HL-60 (cell line): Measurements from ENCODE around the gene MYLK3.

Experiments
- DNase-seq, 2 experiments: peaks; one replicate each; pipeline ENCODE4 v3.0.0-alpha.2; 2010 to 2020; ENCODE audit warnings: low read depth in 1 of 2, low spot score in 1 of 2
- H3K27ac ChIP-seq: fragments of 250-450 bp; sonication (Bioruptor Pico); replicated peaks from 2 replicates; pipeline ENCODE4 v1.5.1; 2020; ENCODE audit warnings: mild to moderate bottlenecking, moderate library complexity
- H3K27me3 ChIP-seq: fragments of 250-450 bp; sonication (Bioruptor Pico); 2 replicates; pipeline ENCODE4 v1.5.1; 2021; ENCODE audit warnings: mild to moderate bottlenecking, moderate library complexity; ENCODE audit not compliant: insufficient read depth, poor library complexity, severe bottlenecking
- H3K4me3 ChIP-seq: replicated peaks from 2 replicates; pipeline ENCODE4 v1.5.1; 2011; ENCODE audit warnings: mild to moderate bottlenecking, control low read depth, low read length; ENCODE audit not compliant: insufficient read depth
- CTCF ChIP-seq: IDR thresholded peaks from one replicate; pipeline ENCODE4 v1.5.1; 2011; ENCODE audit warnings: low read length, control low read depth, inconsistent platforms; ENCODE audit not compliant: insufficient read depth
- GABPA ChIP-seq: IDR thresholded peaks from 2 replicates; pipeline ENCODE4 v1.6.1; 2012; ENCODE audit warnings: low read depth
- POLR2AphosphoS5 ChIP-seq: IDR thresholded peaks from 2 replicates; pipeline ENCODE4 v1.6.1; 2012; ENCODE audit warnings: low read depth
- REST ChIP-seq: IDR thresholded peaks from 2 replicates; pipeline ENCODE4 v1.6.1; 2012; ENCODE audit warnings: low read depth; ENCODE audit not compliant: insufficient replicate concordance
- SPI1 ChIP-seq: IDR thresholded peaks from 2 replicates; pipeline ENCODE4 v1.6.1; 2012; ENCODE audit warnings: low read depth, mild to moderate bottlenecking, borderline replicate concordance

The MYLK3 gene

GRCh38 chr16:46783800-46784199, 35.7 kb upstream of the MYLK3 start:
- TF ChIP-seq POLR2AphosphoS5: no peak
- no peak for TF ChIP-seq SPI1
- no peak for TF ChIP-seq CTCF
- no peak for TF ChIP-seq GABPA
- TF ChIP-seq REST: no peak
- Histone ChIP-seq H3K27me3 (no peaks in the 10 kb centered on the region), H3K27ac (no peak overlapping the region), H3K4me3 (no peak overlapping the region)
- DNase-seq: no peak

- Histone ChIP-seq H3K27me3 (no peaks in the 10 kb centered on the region), H3K27ac (no peak overlapping the region), H3K4me3 (no peak overlapping the region)
- TF ChIP-seq CTCF (no peak), POLR2AphosphoS5 (no peak), SPI1 (no peak), REST (no peak), GABPA (no peak)
- DNase-seq: no peak
These were observed 34.2 kb upstream of the MYLK3 start for GRCh38 chr16:46782320-46782719.

GRCh38 chr16:46777804-46778203, 29.7 kb upstream of the MYLK3 start:
- H3K27ac ChIP-seq: no peak overlapping the region
- no peak for DNase-seq
- no peak for TF ChIP-seq SPI1
- no peak for TF ChIP-seq POLR2AphosphoS5
- TF ChIP-seq CTCF: no peak
- TF ChIP-seq REST: no peak
- no peak for TF ChIP-seq GABPA
- no peak overlapping the region for H3K4me3 ChIP-seq
- H3K27me3 ChIP-seq: no peaks in the 10 kb centered on the region
